HCT116 (cell line): ENCODE results near the gene ST6GAL2. TPM values are rescaled to one million over a fixed set of nuclear protein-coding genes. Genes with fewer than 3 reads are reported as not detected.

Source experiments
- ATAC-seq: fragments of 200-7000 bp; cut with Tn5 transposase; 2 replicates; pipeline ENCODE4 v1.9.1; 2020; ENCODE audit warnings: mild to moderate bottlenecking, moderate library complexity
- BruUV-seq: library from RNA; stranded (reverse); fragments of 400-500 nt; replicated peaks from 2 replicates; lab custom pipeline; 2021; lab: Mats Ljungman, UMichigan
- CTCF ChIA-PET: fragments of 300-600 bp; sonication (Branson Sonifier 250); formaldehyde crosslinking; loops from one replicate; lab custom pipeline; 2021; ENCODE audit warnings: antibody characterized with exemption; lab: Charles Lee
- POLR2A ChIA-PET: fragments of 300-600, 350-600 bp; sonication (Branson Sonifier 250); formaldehyde crosslinking; loops from one replicate; lab custom pipeline; 2021; ENCODE audit warnings: antibody characterized with exemption; lab: Charles Lee
- RAD21 ChIA-PET, 2 experiments: fragments of 300-600 bp; sonication (Branson Sonifier 250); formaldehyde crosslinking; loops; one replicate each; lab custom pipeline; 2023; ENCODE audit warnings: low total read pairs in 2 of 2; ENCODE audit not compliant: uncharacterized antibody in 2 of 2, unreplicated experiment in 2 of 2, low non-redundant PET in 1 of 2; lab: Charles Lee
- DNase-seq: peaks from one replicate; pipeline ENCODE4 v3.0.0-alpha.2; 2010; ENCODE audit warnings: low read depth, low spot score
- H2AFZ ChIP-seq: fragments of 200-600 bp; shearing (Covaris generic), sonication (generic); 2 replicates; pipeline ENCODE4 v1.6.1; 2017; ENCODE audit warnings: low read depth, mixed run types, mixed read lengths, antibody characterized with exemption, low read length; ENCODE audit not compliant: poor library complexity, severe bottlenecking
- H3K27ac ChIP-seq: 2 replicates; pipeline ENCODE4 v1.5.1; 2012; ENCODE audit warnings: low read depth, low read length
- H3K27me3 ChIP-seq: fragments of 200-600 bp; sonication (generic); 2 replicates; pipeline ENCODE4 v1.6.1; 2016; ENCODE audit warnings: mixed run types, low read length, mixed read lengths; ENCODE audit not compliant: insufficient read depth
- H3K36me3 ChIP-seq, 2 experiments: fragments of 200-500 bp in 1 of 2; fragments of 200-600 bp in 1 of 2; sonication (Bioruptor generic) in 1 of 2; sonication (generic) in 1 of 2; 2 replicates each; pipeline versions ENCODE4 v1.5.1 to v1.6.1; 2014 to 2016; ENCODE audit warnings: low read length in 2 of 2, inconsistent platforms in 1 of 2, mixed read lengths in 1 of 2, mixed run types in 1 of 2; ENCODE audit not compliant: insufficient read depth in 2 of 2, control insufficient read depth in 1 of 2
- H3K4me1 ChIP-seq, 2 experiments: fragments of 200-600 bp in 1 of 2; sonication (generic) in 1 of 2; 2 replicates each; pipeline versions ENCODE4 v1.5.1 to v1.6.1; 2012 to 2017; ENCODE audit warnings: low read length in 2 of 2, inconsistent platforms in 1 of 2, mild to moderate bottlenecking in 1 of 2, mixed read lengths in 1 of 2, mixed run types in 1 of 2, moderate library complexity in 1 of 2; ENCODE audit not compliant: insufficient read depth in 2 of 2, control insufficient read depth in 1 of 2
- H3K4me2 ChIP-seq: fragments of 200-600 bp; sonication (generic); 2 replicates; pipeline ENCODE4 v1.6.1; 2017; ENCODE audit warnings: mixed run types, low read length, mixed read lengths
- H3K4me3 ChIP-seq, 2 experiments: fragments of 200-600 bp in 1 of 2; sonication (generic) in 1 of 2; replicated peaks in 1 of 2; 2 replicates each; pipeline ENCODE4 v1.5.1; 2011 to 2016; ENCODE audit warnings: low read length in 2 of 2, control low read depth in 1 of 2, low read depth in 1 of 2, mild to moderate bottlenecking in 1 of 2, mixed read lengths in 1 of 2, mixed run types in 1 of 2
- H3K79me2 ChIP-seq: fragments of 200-600 bp; sonication (generic); 2 replicates; pipeline ENCODE4 v1.6.1; 2017; ENCODE audit warnings: mild to moderate bottlenecking, mixed run types, low read length, moderate library complexity, mixed read lengths; ENCODE audit not compliant: insufficient read depth
- H3K9ac ChIP-seq: fragments of 200-600 bp; sonication (generic); 2 replicates; pipeline ENCODE4 v1.6.1; 2016; ENCODE audit warnings: low read length, mixed read lengths
- H3K9me2 ChIP-seq: fragments of 200-600 bp; sonication (generic), shearing (Covaris generic); 2 replicates; pipeline ENCODE4 v1.6.1; 2017; ENCODE audit warnings: mixed run types, mild to moderate bottlenecking, moderate library complexity; ENCODE audit not compliant: insufficient read depth
- H3K9me3 ChIP-seq, 2 experiments: fragments of 200-500 bp in 1 of 2; fragments of 200-600 bp in 1 of 2; sonication (Bioruptor generic) in 1 of 2; sonication (generic) in 1 of 2; 2 replicates each; pipeline ENCODE4 v1.6.1; 2014 to 2017; ENCODE audit warnings: low read length in 2 of 2, mixed read lengths in 2 of 2, inconsistent platforms in 1 of 2, low read depth in 1 of 2, mild to moderate bottlenecking in 1 of 2, mixed run types in 1 of 2, moderate library complexity in 1 of 2; ENCODE audit not compliant: control insufficient read depth in 1 of 2, insufficient read depth in 1 of 2
- H4K20me1 ChIP-seq: fragments of 200-600 bp; sonication (generic), shearing (Covaris generic); 2 replicates; pipeline ENCODE4 v1.6.1; 2017; ENCODE audit warnings: mixed run types, mild to moderate bottlenecking, moderate library complexity; ENCODE audit not compliant: insufficient read depth
- ATF3 ChIP-seq: IDR thresholded peaks from 2 replicates; pipeline ENCODE4 v1.6.1; 2012
- CBX3 ChIP-seq: IDR thresholded peaks from 2 replicates; pipeline ENCODE4 v1.6.1; 2012; ENCODE audit warnings: low read depth
- EGR1 ChIP-seq: IDR thresholded peaks from 2 replicates; pipeline ENCODE4 v1.6.1; 2012; ENCODE audit warnings: low read depth
- EZH2phosphoT487 ChIP-seq: fragments of 200-600 bp; IDR thresholded peaks from 2 replicates; pipeline ENCODE4 v1.6.1; 2018; ENCODE audit warnings: antibody characterized with exemption, borderline replicate concordance
- FOSL1 ChIP-seq: IDR thresholded peaks from 2 replicates; pipeline ENCODE4 v1.6.1; 2012; ENCODE audit warnings: low read depth
- POLR2A ChIP-seq: IDR thresholded peaks from 2 replicates; pipeline ENCODE4 v1.7.0; 2011; ENCODE audit warnings: borderline replicate concordance; ENCODE audit not compliant: insufficient read depth, insufficient read length; ENCODE audit errors: extremely low read depth
- POLR2AphosphoS5 ChIP-seq: IDR thresholded peaks from 2 replicates; pipeline ENCODE4 v1.6.1; 2011; ENCODE audit warnings: mild to moderate bottlenecking, low read depth, low read length, moderate library complexity
- SRF ChIP-seq: IDR thresholded peaks from 2 replicates; pipeline ENCODE4 v1.6.1; 2012; ENCODE audit warnings: low read depth
- intact Hi-C: fragments of 100-400 bp; cut with micrococcal nuclease; formaldehyde crosslinking; loops from 2 replicates; pipeline ENCODE4 v1.10.0; 2022
- total RNA-seq: library from RNA; stranded (reverse); gene quantifications from one replicate; pipeline ENCODE4 v1.2.1, GENCODE V29; 2021; ENCODE audit not compliant: unreplicated experiment

Gene ST6GAL2
- total RNA-seq, 1 experiment from 2014 or later = not detected

- DNase-seq = no peak
- no peak for ATAC-seq
- Histone ChIP-seq H3K27me3 (no peaks in the 10 kb centered on the region), H3K27ac (no peak overlapping the region), H2AFZ (no peak overlapping the region), H3K36me3 (no peaks in the 10 kb centered on the region), H3K4me2 (no peak overlapping the region), H3K4me1 (no peaks in the 10 kb centered on the region), H3K9ac (no peak overlapping the region), H3K9me2 (no peaks in the 10 kb centered on the region), H3K9me3 (peaks cover 0 to 11% of the 10 kb centered on the region in 2 experiments; a peak in 1 of 4 replicates), H3K79me2 (no peaks in the 10 kb centered on the region), H4K20me1 (no peaks in the 10 kb centered on the region), H3K4me3 (no peak overlapping the region)
- ChIA-PET CTCF (no interaction called here), POLR2A (no interaction called here), RAD21 (no interaction called here)
- no TSS peak for BruUV-seq
- no peak for TF ChIP-seq POLR2AphosphoS5
- intact Hi-C loops = no loop called here
Measured at GRCh38 chr2:106764614-106765013, 121.4 kb downstream of the ST6GAL2 start.

- Histone ChIP-seq H3K4me3 (no peak overlapping the region), H3K79me2 (no peaks in the 10 kb centered on the region), H3K27me3 (no peaks in the 10 kb centered on the region), H3K27ac (no peak overlapping the region), H3K36me3 (no peaks in the 10 kb centered on the region), H3K4me2 (no peak overlapping the region), H3K9me2 (no peaks in the 10 kb centered on the region), H2AFZ (no peak overlapping the region), H3K9ac (no peak overlapping the region), H3K4me1 (no peaks in the 10 kb centered on the region), H4K20me1 (no peaks in the 10 kb centered on the region), H3K9me3 (peaks cover 0 to 15% of the 10 kb centered on the region in 2 experiments; a peak in 1 of 4 replicates)
- TF ChIP-seq SRF (no peak), CBX3 (no peak), EZH2phosphoT487 (no peak), EGR1 (no peak), FOSL1 (no peak), POLR2A (no peak), ATF3 (no peak)
- POLR2A ChIA-PET = no interaction called here
- no peak for DNase-seq
- RAD21 ChIA-PET = no interaction called here
- no peak for ATAC-seq
- BruUV-seq = no TSS peak
- intact Hi-C loops = no loop called here
- CTCF ChIA-PET = no interaction called here
Measured at GRCh38 chr2:106759966-106760365, 126.0 kb downstream of the ST6GAL2 start.
